Adipocyte (in vitro differentiated cells): ENCODE data around the gene IL15RA.
"Not testable (repeated sequence)": the region's sequence is repeated elsewhere in the genome, so short reads cannot be mapped to it uniquely, and the experiment has no call there.

Experiments
- DNase-seq: peaks from one replicate; pipeline ENCODE4 v3.0.0-alpha.2; 2015; ENCODE audit warnings: low read depth
- H3K27me3 ChIP-seq: replicated peaks from 2 replicates; pipeline ENCODE4 v1.7.0; 2013; ENCODE audit warnings: mild to moderate bottlenecking, low read length, moderate library complexity; ENCODE audit not compliant: control insufficient read depth, insufficient read depth
- H3K36me3 ChIP-seq: 2 replicates; pipeline ENCODE4 v1.7.0; 2013; ENCODE audit warnings: low read length, mild to moderate bottlenecking, moderate library complexity; ENCODE audit not compliant: control insufficient read depth, insufficient read depth, severe bottlenecking
- H3K4me1 ChIP-seq: 2 replicates; pipeline ENCODE4 v1.7.0; 2013; ENCODE audit warnings: mild to moderate bottlenecking, low read length, moderate library complexity; ENCODE audit not compliant: control insufficient read depth, insufficient read depth
- H3K4me3 ChIP-seq: 2 replicates; pipeline ENCODE4 v1.7.0; 2013; ENCODE audit warnings: mild to moderate bottlenecking, low read length, moderate library complexity
- H3K9ac ChIP-seq: 2 replicates; pipeline ENCODE4 v1.7.0; 2013; ENCODE audit warnings: mild to moderate bottlenecking, low read length, moderate library complexity
- H3K9me3 ChIP-seq: 2 replicates; pipeline ENCODE4 v1.7.0; 2013; ENCODE audit warnings: mild to moderate bottlenecking, low read length, moderate library complexity; ENCODE audit not compliant: control insufficient read depth

IL15RA gene

DNA sequence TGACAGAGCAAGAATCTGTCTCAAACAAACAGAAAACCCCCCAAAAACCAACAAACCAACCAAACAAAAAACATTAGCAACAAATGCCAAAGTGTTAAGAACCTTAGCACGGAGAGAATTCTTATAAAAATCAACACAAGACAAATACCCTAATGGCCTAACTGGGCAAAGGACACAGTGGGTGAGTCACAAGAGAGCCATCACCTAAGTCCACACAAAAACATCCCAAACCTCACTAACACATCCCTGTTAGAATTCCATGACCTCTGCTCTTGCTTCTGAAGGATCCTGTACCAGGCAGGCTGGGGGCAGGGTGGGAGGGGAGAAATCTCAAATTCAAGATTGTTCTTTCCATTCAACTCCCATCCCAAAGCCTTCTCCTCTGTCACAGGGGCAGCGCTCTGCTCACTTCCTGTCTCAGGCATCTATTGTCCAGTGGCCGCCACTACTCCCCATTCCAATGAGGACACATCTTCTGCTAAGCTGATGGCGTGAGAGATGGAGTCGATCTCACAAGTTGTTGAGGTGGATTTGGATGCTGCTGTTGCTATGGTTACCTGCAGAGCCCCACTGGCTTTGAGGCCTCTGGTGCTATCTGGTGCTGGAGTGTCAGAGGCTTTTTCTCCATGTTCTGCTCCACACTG is 9.2 kb downstream of the IL15RA start:
- Histone ChIP-seq H3K36me3 (no peaks in the 10 kb centered on the region), H3K4me3 (no peak overlapping the region), H3K9ac (no peak overlapping the region), H3K4me1 (peaks cover 14% of the 10 kb centered on the region), H3K9me3 (no peaks in the 10 kb centered on the region), H3K27me3 (no peaks in the 10 kb centered on the region)
- DNase-seq = no peak

DNA sequence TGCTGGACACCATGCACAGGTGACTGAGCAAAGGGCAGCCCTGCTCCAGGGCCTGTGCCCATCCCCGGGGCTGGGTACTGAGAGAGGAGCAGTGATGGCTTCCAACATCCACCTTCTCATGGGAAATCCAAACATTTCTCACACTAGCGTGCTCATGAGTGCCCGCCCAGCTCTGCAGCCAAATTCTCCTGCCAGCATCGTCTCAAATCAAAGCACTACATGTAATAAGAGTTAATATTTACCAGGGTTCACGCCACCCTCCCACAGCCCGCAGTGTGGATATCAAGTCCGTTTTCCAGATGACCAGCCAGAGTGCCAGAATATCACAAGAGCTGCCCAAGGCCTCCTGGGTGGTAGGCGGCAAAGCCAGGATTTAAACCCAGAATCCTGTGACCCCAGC is 12.1 kb downstream of the IL15RA start:
- Histone ChIP-seq H3K9ac (no peak overlapping the region), H3K4me3 (no peak overlapping the region), H3K9me3 (no peaks in the 10 kb centered on the region), H3K27me3 (no peaks in the 10 kb centered on the region), H3K4me1 (no peaks in the 10 kb centered on the region), H3K36me3 (no peaks in the 10 kb centered on the region)
- no peak for DNase-seq

DNA sequence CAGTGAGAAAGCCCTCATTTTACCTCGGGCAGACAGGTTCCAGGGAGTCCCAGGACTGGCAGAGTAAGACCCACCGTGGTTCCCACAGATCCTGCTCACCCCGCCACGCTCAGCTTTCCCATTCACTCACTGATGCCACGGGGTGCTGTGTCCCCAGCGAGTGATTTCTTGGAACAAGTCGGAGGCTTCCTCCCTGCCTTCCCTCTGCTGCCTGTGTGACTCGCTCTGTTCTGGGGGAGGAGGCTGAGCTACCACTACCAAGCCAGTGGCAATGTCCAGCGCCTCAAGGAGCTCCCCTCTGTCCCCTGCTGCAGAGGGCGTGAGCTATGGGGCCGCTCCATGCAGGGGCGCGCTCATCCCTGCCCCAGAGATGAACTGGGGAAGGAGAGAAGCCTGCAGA is 12.6 kb downstream of the IL15RA start:
- Histone ChIP-seq H3K27me3 (no peaks in the 10 kb centered on the region), H3K36me3 (no peaks in the 10 kb centered on the region), H3K9me3 (no peaks in the 10 kb centered on the region), H3K4me1 (no peaks in the 10 kb centered on the region), H3K4me3 (no peak overlapping the region), H3K9ac (no peak overlapping the region)
- DNase-seq = no peak

DNA sequence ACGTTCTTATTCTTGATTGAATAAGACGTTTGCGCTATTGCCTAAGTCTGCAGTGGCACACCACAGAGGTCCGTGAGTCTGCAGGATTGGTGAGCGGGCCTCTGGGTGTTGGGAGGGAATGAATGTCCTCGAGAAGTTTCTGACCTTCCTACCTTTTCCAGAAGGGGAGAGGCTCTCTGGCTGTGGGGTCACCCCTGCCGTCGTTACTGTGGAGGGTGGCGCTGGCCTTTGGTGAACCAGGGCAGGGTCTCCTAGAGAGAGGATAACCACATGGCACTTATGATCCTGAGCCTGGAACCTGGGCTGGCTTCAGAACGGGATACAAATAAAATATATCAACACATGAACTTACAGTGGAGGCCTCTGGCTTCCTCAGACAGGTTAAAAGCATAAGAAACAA is 13.8 kb downstream of the IL15RA start:
- Histone ChIP-seq H3K9me3 (no peaks in the 10 kb centered on the region), H3K9ac (no peak overlapping the region), H3K4me3 (no peak overlapping the region), H3K27me3 (no peaks in the 10 kb centered on the region), H3K4me1 (no peaks in the 10 kb centered on the region), H3K36me3 (no peaks in the 10 kb centered on the region)
- no peak for DNase-seq

DNA sequence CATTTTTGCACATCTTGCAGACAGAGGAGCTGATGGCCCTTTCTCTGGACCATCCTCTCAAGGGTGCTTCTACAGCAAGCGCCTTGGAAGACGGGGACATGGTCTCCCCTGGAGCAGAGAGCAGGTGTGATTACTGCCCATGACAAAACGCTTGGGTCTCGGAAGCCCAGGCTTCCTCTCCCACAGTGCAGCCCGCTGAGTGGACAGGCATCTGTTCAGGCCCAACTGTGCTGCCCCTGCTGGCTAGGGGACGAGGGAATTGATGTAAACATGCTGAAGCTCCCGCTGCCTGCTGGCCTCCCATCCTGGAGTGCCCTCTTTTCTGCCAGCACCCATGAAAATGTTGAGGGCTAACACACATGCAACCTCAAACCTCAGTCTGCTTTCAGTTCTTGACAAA is 14.3 kb downstream of the IL15RA start:
- Histone ChIP-seq H3K9ac (no peak overlapping the region), H3K4me1 (no peaks in the 10 kb centered on the region), H3K4me3 (no peak overlapping the region), H3K27me3 (no peaks in the 10 kb centered on the region), H3K36me3 (no peaks in the 10 kb centered on the region), H3K9me3 (no peaks in the 10 kb centered on the region)
- no peak for DNase-seq

DNA sequence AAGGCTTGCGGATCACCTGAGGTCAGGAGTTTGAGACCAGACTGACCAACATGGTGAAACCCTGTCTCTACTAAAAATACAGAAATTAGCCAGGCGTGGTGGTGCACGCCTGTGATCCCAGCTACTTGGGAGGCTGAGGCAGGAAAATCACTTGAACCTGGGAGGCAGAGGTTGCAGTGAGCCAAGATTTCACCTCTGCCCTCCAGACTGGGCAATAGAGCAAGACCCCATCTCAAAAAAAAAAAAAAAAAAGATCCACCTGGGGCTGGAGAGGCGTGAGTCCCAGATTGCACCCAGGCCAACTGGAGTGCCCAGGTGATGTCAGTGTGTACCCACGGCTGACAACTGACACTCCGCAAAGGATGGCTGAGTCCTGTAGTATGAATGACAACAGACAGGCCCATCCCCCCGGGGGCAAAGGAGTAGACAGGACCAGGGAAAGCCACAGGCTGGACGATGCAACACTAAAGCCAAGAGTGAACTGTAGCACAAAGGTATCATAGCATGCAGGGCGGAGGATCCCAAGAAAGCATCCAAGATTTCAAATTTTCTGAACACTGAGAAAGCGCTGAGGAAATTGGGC is 14.9 kb downstream of the IL15RA start:
- not testable (repeated sequence) for H3K4me1 ChIP-seq, H3K27me3 ChIP-seq, H3K36me3 ChIP-seq, H3K9me3 ChIP-seq, H3K9ac ChIP-seq, H3K4me3 ChIP-seq, DNase-seq

DNA sequence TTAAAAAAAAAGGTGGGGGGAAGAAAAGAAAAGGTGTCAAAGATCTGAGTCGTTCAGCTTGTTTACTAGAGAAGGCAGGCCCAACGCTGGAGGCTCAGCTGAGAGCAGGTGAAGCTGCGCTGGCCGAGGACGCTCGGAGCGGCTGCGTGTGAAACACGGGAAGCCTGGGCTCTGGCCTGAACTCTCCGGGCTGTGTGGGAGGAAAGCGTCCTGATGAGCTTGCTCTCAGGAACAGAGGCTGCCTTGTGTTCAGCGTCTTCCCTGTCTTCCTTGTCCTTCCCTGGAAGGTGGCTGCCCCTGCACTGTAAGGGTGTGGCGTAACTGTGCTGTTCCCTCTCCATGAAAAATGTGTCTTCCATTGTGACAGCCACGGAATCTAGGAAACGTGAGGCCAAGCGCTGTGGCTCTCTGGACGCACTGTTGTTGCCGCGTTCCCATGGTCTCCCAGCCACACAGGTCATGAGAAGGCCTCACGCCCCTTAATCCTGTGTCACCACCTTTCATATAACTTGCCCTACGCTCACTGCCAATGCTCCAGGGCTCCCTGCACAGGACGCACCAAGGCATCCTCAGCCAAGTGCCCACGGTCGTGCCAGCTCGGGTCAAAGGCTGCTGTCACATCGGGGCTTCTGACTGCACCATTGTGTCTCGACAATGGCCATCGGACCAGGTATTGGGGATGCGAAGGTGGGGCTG is 15.8 kb downstream of the IL15RA start:
- H3K27me3 ChIP-seq = no peaks in the 10 kb centered on the region
- H3K36me3 ChIP-seq = no peaks in the 10 kb centered on the region
- no peak for DNase-seq
- H3K4me1 ChIP-seq = no peaks in the 10 kb centered on the region
- H3K4me3 ChIP-seq = no peak overlapping the region
- no peak overlapping the region for H3K9ac ChIP-seq
- H3K9me3 ChIP-seq = no peaks in the 10 kb centered on the region

DNA sequence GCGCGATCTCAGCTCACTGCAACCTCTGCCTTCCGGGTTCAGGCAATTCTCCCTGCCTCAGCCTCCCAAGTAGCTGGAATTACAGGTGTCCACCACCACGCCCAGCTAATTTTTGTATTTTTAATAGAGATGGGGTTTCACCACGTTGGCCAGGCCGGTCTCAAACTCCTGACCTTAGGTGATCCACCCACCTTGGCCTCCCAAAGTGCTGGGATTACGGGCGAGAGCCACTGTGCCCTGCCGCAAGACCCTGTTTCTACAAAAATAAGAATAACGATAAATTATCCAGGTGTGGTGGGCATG is 16.4 kb downstream of the IL15RA start:
- not testable (repeated sequence) for H3K9me3 ChIP-seq, H3K27me3 ChIP-seq, H3K4me3 ChIP-seq, DNase-seq, H3K36me3 ChIP-seq, H3K9ac ChIP-seq, H3K4me1 ChIP-seq

DNA sequence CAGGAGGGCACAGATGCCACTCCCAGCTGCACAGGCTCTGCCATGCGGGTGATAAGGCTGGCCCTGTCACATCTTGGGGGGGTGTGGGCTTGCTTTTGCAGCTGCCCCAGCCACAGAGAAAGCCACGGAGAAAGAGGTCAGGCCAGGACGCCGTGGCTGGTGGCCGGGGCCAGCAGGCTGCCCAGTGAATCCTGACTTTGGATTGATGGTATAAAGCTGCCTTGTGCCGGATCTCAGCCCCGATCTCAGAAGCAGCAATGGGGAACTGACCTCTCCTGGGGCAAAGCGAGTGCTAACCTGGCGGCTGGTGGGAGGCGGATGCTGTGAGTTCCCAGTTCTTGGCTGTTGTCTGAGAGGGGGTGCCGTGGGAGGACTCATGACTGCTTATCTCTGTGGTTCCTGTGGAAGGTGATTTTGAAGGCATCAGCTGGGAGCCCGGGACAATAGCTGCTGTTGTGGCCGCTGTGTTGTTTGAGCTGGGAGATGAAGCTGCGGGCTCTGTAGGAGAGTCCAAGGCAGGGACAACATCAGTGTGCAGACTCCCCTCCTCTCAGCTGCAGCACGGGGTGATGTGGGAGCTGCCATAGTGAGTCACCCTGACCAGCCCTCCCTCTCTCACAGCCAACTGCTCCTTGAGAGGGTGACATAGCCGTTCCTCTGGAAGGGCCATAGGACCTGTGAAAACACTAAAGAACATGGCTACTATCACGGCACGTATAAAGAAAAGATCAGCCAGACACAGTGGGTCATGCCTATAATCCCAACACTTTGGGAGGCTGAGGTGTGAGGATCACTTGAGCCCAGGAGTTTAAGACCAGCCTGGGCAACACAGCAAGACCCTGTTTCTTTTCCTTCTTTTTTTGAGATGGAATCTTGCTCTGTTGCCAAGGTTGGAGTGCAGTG is 17.0 kb downstream of the IL15RA start:
- Histone ChIP-seq H3K4me3 (no peak overlapping the region), H3K27me3 (no peaks in the 10 kb centered on the region), H3K36me3 (no peaks in the 10 kb centered on the region), H3K9ac (no peak overlapping the region), H3K9me3 (no peaks in the 10 kb centered on the region), H3K4me1 (no peaks in the 10 kb centered on the region)
- no peak for DNase-seq

DNA sequence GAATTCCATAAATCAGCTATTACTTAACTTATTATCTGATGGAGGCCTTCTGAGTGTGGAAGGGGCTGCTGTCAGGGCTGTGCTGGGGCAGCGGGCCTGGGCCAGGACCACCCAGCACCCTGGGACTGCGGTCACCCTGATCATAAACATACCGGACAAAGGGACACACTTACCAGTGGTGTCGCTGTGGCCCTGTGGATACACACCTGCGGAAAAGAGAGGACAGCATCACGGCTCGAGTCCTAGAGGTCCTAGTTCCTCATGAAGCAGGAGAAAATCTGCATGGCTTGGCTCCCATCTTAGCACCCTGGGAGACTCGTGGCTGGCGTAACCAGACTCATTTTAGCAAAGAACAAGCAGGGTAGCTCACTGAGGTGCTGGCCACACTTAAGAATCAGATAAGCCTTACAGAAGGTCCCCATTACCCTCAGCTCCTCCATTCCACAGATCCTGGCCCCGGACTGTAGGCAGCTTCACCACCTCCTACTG is 17.7 kb downstream of the IL15RA start:
- no peak overlapping the region for H3K4me3 ChIP-seq
- no peaks in the 10 kb centered on the region for H3K4me1 ChIP-seq
- H3K9me3 ChIP-seq = no peaks in the 10 kb centered on the region
- DNase-seq = no peak
- no peaks in the 10 kb centered on the region for H3K27me3 ChIP-seq
- H3K36me3 ChIP-seq = no peaks in the 10 kb centered on the region
- H3K9ac ChIP-seq = no peak overlapping the region

DNA sequence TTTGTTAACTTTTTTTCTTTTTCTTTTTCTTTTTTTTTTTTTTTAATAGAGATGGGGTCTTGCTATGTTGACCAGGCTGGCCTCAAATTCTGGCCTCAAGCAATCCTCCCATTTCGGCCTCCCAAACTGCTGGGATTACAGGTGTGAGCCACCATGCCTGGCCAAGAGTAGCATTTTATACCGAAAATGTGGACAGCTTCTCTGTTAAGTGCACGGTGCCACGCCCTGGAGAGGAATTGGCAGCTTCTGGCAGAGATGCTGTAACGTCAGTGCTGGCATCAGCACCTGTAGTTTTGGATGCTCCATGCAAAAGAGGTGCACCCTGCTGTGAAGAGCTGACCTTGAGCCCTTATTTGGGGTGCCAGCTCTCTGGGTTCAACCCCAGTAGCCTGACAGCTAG is 18.2 kb downstream of the IL15RA start:
- Histone ChIP-seq H3K36me3 (no peaks in the 10 kb centered on the region), H3K27me3 (no peaks in the 10 kb centered on the region), H3K4me1 (no peaks in the 10 kb centered on the region), H3K9me3 (no peaks in the 10 kb centered on the region), H3K9ac (no peak overlapping the region), H3K4me3 (no peak overlapping the region)
- DNase-seq = no peak
